HG03108 (cell line): ENCODE measurements around the gene USP31.

Experiments
- ATAC-seq: cut with Tn5 transposase; IDR thresholded peaks from one replicate; pipeline ENCODE4 v1.9.1; 2021; ENCODE audit warnings: moderate library complexity; ENCODE audit not compliant: unreplicated experiment

USP31 gene

GRCh38 chr16:23149267-23149992 lies at the start of gene USP31:
Gene USP31 (minus strand): TSS chr16:23149452. CDS start chr16:23149270, 182 bp downstream.
- ATAC-seq = peak; percentile 94

GRCh38 chr16:23196539-23196938 lies 47.3 kb upstream of the USP31 start:
- no peak for ATAC-seq

- no peak for ATAC-seq
Measured at GRCh38 chr16:23195366-23195978, 46.2 kb upstream of the USP31 start.

- ATAC-seq = no peak
Measured at GRCh38 chr16:23194497-23195221, 45.4 kb upstream of the USP31 start.

- no peak for ATAC-seq
Measured at GRCh38 chr16:23188911-23189310, 39.7 kb upstream of the USP31 start.

GRCh38 chr16:23187341-23187740 lies 38.1 kb upstream of the USP31 start:
- no peak for ATAC-seq

GRCh38 chr16:23186171-23186570 lies 36.9 kb upstream of the USP31 start:
- no peak for ATAC-seq

GRCh38 chr16:23185656-23186055 lies 36.4 kb upstream of the USP31 start:
- ATAC-seq = no peak

GRCh38 chr16:23183543-23183862 lies 34.3 kb upstream of the USP31 start:
- ATAC-seq = no peak

GRCh38 chr16:23182679-23183542 lies 33.7 kb upstream of the USP31 start, which contains the start of gene SCNN1G:
Gene SCNN1G (plus strand): TSS chr16:23182745. CDS start chr16:23186272, 3,527 bp downstream.
- no peak for ATAC-seq

- ATAC-seq = no peak
Measured at GRCh38 chr16:23182206-23182678, 33.0 kb upstream of the USP31 start.

- ATAC-seq = no peak
Measured at GRCh38 chr16:23181506-23181905, 32.3 kb upstream of the USP31 start.

- no peak for ATAC-seq
Measured at GRCh38 chr16:23175651-23176050, 26.4 kb upstream of the USP31 start.

GRCh38 chr16:23174622-23175021 lies 25.4 kb upstream of the USP31 start:
- ATAC-seq = no peak

GRCh38 chr16:23172994-23173393 lies 23.7 kb upstream of the USP31 start:
- no peak for ATAC-seq

GRCh38 chr16:23172583-23172982 lies 23.3 kb upstream of the USP31 start:
- ATAC-seq = no peak

GRCh38 chr16:23164736-23165135 lies 15.5 kb upstream of the USP31 start:
- no peak for ATAC-seq

- no peak for ATAC-seq
Measured at GRCh38 chr16:23163921-23164320, 14.7 kb upstream of the USP31 start.

- no peak for ATAC-seq
Measured at GRCh38 chr16:23160574-23160973, 11.3 kb upstream of the USP31 start.

GRCh38 chr16:23160082-23160481 lies 10.8 kb upstream of the USP31 start:
- ATAC-seq = no peak

- ATAC-seq = no peak
Measured at GRCh38 chr16:23158114-23158513, 8.9 kb upstream of the USP31 start.
